HUES6 (cell line): ENCODE measurements around the gene DMRTC1B.
"Not testable (repeated sequence)": the region's sequence is repeated elsewhere in the genome, so short reads cannot be mapped to it uniquely, and the experiment has no call there.

Experiments used
- H3K27ac ChIP-seq: 2 replicates; pipeline ENCODE4 v1.7.0; 2013; ENCODE audit warnings: low read depth, mild to moderate bottlenecking, low read length, inconsistent platforms
- H3K27me3 ChIP-seq: 2 replicates; pipeline ENCODE4 v1.6.1; 2013; ENCODE audit warnings: low read length; ENCODE audit not compliant: control insufficient read depth, insufficient read depth
- H3K36me3 ChIP-seq: 2 replicates; pipeline ENCODE4 v1.6.1; 2013; ENCODE audit warnings: low read length; ENCODE audit not compliant: control insufficient read depth, insufficient read depth
- H3K4me1 ChIP-seq: 2 replicates; pipeline ENCODE4 v1.6.1; 2013; ENCODE audit warnings: low read length; ENCODE audit not compliant: control insufficient read depth, insufficient read depth
- H3K4me3 ChIP-seq: 2 replicates; pipeline ENCODE4 v1.5.1; 2013; ENCODE audit warnings: low read depth, low read length
- H3K9ac ChIP-seq: one replicate; pipeline ENCODE4 v1.6.1; 2013; ENCODE audit warnings: mild to moderate bottlenecking, low read length
- H3K9me3 ChIP-seq: 2 replicates; pipeline ENCODE4 v1.6.1; 2013; ENCODE audit warnings: low read depth, low read length; ENCODE audit not compliant: control insufficient read depth, insufficient read depth

Gene DMRTC1B

DNA sequence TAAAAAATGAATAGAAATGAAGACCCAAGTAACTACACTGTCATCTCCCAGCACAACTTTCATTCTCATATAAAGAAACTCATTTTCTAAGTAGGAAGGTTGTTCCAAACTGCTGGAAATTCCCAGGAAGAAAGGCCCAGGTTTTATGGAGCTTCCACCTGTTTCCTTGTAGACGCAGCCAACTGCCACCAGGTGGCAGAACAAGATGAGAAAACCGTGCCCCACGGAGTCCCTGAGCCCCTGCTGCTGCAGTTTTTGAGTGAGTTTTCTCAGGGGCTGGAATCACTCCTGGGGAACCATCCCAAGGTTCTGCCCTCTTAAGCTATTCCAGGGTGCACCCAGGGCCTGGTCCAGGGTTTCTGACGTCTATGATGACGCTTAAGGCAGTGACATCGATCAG is 7.3 kb downstream of the DMRTC1B start:
- H3K9ac ChIP-seq, H3K36me3 ChIP-seq, H3K27ac ChIP-seq, H3K4me1 ChIP-seq, H3K27me3 ChIP-seq, H3K9me3 ChIP-seq, H3K4me3 ChIP-seq: not testable (repeated sequence)

DNA sequence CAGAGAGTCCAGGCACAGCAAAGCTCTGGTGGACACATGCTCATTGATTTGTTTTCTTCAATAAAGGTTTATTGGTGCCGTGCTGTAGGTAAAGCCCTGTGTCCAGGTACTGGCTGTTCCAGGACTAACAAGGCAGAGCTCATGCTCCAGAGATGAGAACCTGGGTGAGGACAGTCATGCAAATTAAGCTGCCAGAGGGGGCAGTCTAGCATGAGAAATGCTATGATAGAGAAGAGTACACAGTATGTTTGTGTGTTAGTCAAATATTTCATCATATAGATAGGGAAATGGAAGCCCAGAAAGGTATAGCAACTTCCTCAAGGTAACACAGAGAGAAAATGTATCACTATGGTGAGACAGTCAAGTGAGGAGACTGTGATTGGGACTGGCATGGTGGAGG is 11.5 kb downstream of the DMRTC1B start:
- not testable (repeated sequence) for H3K4me1 ChIP-seq, H3K36me3 ChIP-seq, H3K27ac ChIP-seq, H3K27me3 ChIP-seq, H3K9ac ChIP-seq, H3K4me3 ChIP-seq, H3K9me3 ChIP-seq

DNA sequence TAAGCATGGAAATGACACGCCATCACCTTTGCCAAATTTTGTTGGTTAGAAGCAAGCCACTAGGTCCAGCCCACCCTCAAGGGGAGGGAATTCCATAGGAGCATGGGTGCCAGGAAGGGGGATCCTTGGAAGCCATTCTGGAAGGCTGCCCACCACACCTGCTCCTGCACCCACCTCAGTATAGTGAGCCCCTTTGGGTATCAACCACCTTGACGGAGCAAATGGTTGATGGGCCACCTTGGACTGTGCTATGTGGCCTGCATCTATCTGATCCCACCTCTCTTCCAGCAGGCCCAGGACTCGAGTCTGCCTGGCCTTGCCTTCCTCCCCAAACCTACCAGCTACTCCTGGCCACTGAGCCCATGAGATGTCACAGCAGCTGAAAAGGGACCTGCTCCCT is 13.7 kb downstream of the DMRTC1B start:
- not testable (repeated sequence) for H3K27me3 ChIP-seq, H3K4me1 ChIP-seq

DNA sequence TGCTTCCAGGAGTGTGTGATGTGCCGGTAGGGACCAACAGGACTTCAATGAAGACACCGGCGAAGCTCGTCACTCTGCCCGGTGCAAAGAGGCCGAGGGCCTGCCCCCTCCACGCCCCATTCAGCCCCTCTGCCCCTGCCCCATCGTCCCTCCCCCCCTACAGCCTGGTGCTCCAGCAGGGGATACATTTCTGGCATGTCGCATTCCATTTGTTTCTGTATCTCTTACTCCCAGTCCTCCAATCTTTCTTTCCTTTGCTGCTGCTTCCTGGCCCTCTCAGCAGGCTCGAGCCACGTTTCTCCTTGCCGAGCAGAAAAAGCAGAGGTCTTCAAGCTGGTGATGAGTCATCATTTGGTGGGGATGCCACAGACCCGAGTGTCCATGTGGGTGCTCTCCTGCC is 31.4 kb downstream of the DMRTC1B start, which contains the start of gene FAM236D:
Gene FAM236D, minus strand, starts transcription at position 101 of the 400 bp plus-strand sequence. Its CDS starts 100 bp downstream, at position 1.
- H3K4me1 ChIP-seq, H3K4me3 ChIP-seq, H3K9ac ChIP-seq: not testable (repeated sequence)

More for the DNA sequence above, 13.7 kb downstream of the DMRTC1B start:
- not testable (repeated sequence) for H3K36me3 ChIP-seq, H3K4me3 ChIP-seq, H3K9ac ChIP-seq, H3K27ac ChIP-seq, H3K9me3 ChIP-seq

DNA sequence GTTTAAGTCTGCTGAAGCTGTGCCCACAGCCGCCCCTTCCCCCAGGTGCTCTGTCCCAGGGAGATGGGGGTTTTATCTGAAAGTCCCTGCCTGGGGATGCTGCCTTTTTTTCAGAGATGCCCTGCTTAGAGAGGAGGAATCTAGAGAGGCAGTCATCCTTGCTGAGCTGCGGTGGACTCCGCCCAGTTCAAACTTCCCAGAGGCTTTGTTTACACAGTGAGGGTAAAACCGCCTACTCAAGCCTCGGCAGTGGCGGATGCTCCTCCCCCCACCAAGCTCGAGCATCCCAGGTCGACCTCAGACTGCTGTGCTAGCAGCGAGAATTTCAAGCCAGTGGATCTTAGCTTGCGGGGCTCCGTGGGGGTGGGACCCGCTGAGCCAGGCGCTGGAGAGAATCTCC is 54.0 kb downstream of the DMRTC1B start:
- H3K4me3 ChIP-seq, H3K9me3 ChIP-seq, H3K4me1 ChIP-seq, H3K9ac ChIP-seq, H3K27me3 ChIP-seq, H3K36me3 ChIP-seq, H3K27ac ChIP-seq: not testable (repeated sequence)

More for the DNA sequence above, 31.4 kb downstream of the DMRTC1B start, which contains the start of gene FAM236D:
- not testable (repeated sequence) for H3K36me3 ChIP-seq, H3K27ac ChIP-seq, H3K27me3 ChIP-seq, H3K9me3 ChIP-seq

DNA sequence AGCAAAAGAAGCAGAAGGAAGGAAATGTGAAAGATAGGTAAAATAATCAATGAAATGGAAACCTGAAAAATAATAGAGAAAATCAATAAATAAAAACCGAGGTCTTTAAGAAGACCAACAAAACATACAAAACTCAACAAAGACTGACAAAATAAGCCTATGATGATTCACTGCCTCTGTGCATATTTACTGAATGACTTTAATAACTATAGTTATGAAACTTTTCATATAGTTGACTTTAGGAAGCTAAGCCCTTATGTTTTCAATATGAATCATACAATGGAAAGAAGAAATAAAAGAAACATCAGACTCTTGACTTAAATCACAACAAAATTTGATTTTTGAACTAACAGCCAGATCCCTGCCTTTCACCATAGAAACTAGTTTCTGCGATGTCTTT is 60.8 kb downstream of the DMRTC1B start:
- not testable (repeated sequence) for H3K9me3 ChIP-seq, H3K27ac ChIP-seq, H3K27me3 ChIP-seq, H3K9ac ChIP-seq, H3K4me3 ChIP-seq, H3K36me3 ChIP-seq, H3K4me1 ChIP-seq

DNA sequence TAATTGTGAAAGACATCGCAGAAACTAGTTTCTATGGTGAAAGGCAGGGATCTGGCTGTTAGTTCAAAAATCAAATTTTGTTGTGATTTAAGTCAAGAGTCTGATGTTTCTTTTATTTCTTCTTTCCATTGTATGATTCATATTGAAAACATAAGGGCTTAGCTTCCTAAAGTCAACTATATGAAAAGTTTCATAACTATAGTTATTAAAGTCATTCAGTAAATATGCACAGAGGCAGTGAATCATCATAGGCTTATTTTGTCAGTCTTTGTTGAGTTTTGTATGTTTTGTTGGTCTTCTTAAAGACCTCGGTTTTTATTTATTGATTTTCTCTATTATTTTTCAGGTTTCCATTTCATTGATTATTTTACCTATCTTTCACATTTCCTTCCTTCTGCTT is 106.2 kb downstream of the DMRTC1B start:
- not testable (repeated sequence) for H3K4me3 ChIP-seq, H3K9ac ChIP-seq, H3K4me1 ChIP-seq, H3K27me3 ChIP-seq, H3K27ac ChIP-seq, H3K36me3 ChIP-seq, H3K9me3 ChIP-seq

DNA sequence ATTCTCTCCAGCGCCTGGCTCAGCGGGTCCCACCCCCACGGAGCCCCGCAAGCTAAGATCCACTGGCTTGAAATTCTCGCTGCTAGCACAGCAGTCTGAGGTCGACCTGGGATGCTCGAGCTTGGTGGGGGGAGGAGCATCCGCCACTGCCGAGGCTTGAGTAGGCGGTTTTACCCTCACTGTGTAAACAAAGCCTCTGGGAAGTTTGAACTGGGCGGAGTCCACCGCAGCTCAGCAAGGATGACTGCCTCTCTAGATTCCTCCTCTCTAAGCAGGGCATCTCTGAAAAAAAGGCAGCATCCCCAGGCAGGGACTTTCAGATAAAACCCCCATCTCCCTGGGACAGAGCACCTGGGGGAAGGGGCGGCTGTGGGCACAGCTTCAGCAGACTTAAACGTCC is 113.0 kb downstream of the DMRTC1B start:
- H3K9ac ChIP-seq, H3K4me3 ChIP-seq, H3K27ac ChIP-seq, H3K9me3 ChIP-seq, H3K36me3 ChIP-seq, H3K4me1 ChIP-seq, H3K27me3 ChIP-seq: not testable (repeated sequence)
